H1 (cell line): ENCODE data around the gene EPHA7. TPM values are rescaled to one million over a fixed set of nuclear protein-coding genes. Genes with fewer than 3 reads are reported as not detected.

Experiments used
- KDM5A ChIP-seq: fragments of 200-600 bp; IDR thresholded peaks from 2 replicates; pipeline ENCODE4 v1.7.1; 2012; ENCODE audit warnings: mild to moderate bottlenecking, low read length, inconsistent platforms, mixed read lengths
- RFX5 ChIP-seq: IDR thresholded peaks from 2 replicates; pipeline ENCODE4 v1.6.1; 2011; ENCODE audit warnings: low read depth, low read length, improper control_type of control experiment, borderline replicate concordance
- polyA plus RNA-seq, 7 experiments: library from polyadenylated mRNA; depleted of rRNA in 3 of 7; stranded (reverse) in 5 of 7; unstranded in 2 of 7; fragments of >200 nt in 5 of 7; fragments of 200-250 nt in 2 of 7; gene quantifications; 1 replicate in 5 of 7; 2 replicates in 1 of 7; 4 replicates in 1 of 7; pipeline versions ENCODE4 v1.2.1 to v1.2.3, GENCODE V29; 2011 to 2013; ENCODE audit warnings: missing spikeins in 2 of 7, mixed read lengths in 2 of 7
- total RNA-seq: library from RNA; stranded (reverse); fragmentation: NEBNext Ultra II Directional; extraction: Animal tissue kit (Norgen Biotek cat#: 25700); gene quantifications from 2 replicates; pipeline ENCODE4 v1.2.1, GENCODE V29; 2021

The EPHA7 gene
- total and polyA plus RNA-seq, 2 of the 8 experiments (the other 6 are each of a cell fraction or from before 2014, with no cell fraction given), result 1.3 to 6.8 TPM

GRCh38 chr6:93365445-93365844 lies 53.9 kb downstream of the EPHA7 start (continued):
- no peak for TF ChIP-seq RFX5
- no peak for TF ChIP-seq KDM5A
